ENCODE measurements around the gene RRP36. TPM values are rescaled to one million over a fixed set of nuclear protein-coding genes. Genes with fewer than 3 reads are reported as not detected.

Gene RRP36
- total and polyA plus RNA-seq, 9 of the 15 experiments (the other 6 are each of a cell fraction or from before 2014, with no cell fraction given) = 27.6 to 150 (median 114) TPM

GRCh38 chr6:43053545-43054205 lies 32.3 kb downstream of the RRP36 start, which contains the start of gene CUL7 (continued):
- TF ChIP-seq ATF6 (CRISPR knock-in tag; IDR thresholded peaks at IDR 0.05) = peak; percentile 91; the same call in 1 of the 2 replicates
- TF ChIP-seq ZNF830 (CRISPR knock-in tag; IDR thresholded peaks at IDR 0.05) = peak; percentile 97
- TF ChIP-seq CHD2 (IDR thresholded peaks at IDR 0.05; ENCODE audit: low read depth, low read length) = peak; percentile 16; the same call in 1 of the 2 replicates
- TF ChIP-seq L3MBTL2 (IDR thresholded peaks at IDR 0.05) = peak; percentile 47
- TF ChIP-seq RNF2 (IDR thresholded peaks at IDR 0.05) = peak; percentile 80; the same call in 1 of the 2 replicates
- TF ChIP-seq ZBTB11 (CRISPR knock-in tag; IDR thresholded peaks at IDR 0.05) = peak in 2 of 3 experiments; percentile 76 to 95; a peak in 5 of 6 replicates
- TF ChIP-seq TARDBP (IDR thresholded peaks at IDR 0.05) = peak; percentile 82; the same call in 1 of the 2 replicates
- peak; percentile 82; the same call in 1 of the 2 replicates for TF ChIP-seq BRD4 (IDR thresholded peaks at IDR 0.05)
- TF ChIP-seq E2F5 (CRISPR knock-in tag; IDR thresholded peaks at IDR 0.05) = peak; percentile 68; the same call in 1 of the 2 replicates
- TF ChIP-seq MAX (CRISPR knock-in tag; IDR thresholded peaks at IDR 0.05) = peak; percentile 79
- TF ChIP-seq MEF2A (IDR thresholded peaks at IDR 0.05; ENCODE audit: control insufficient read depth, low read depth, low read length) = no peak
- peak; percentile 92 for TF ChIP-seq ETV5 (CRISPR knock-in tag; IDR thresholded peaks at IDR 0.05; ENCODE audit: low read depth)
- TF ChIP-seq SNIP1 (IDR thresholded peaks at IDR 0.05; ENCODE audit: low read depth) = no peak
- no peak for TF ChIP-seq HNRNPK (IDR thresholded peaks at IDR 0.05; ENCODE audit: low read depth, low read length, poor library complexity, severe bottlenecking)
- peak; percentile 38; the same call in 1 of the 2 replicates for TF ChIP-seq PKNOX1 (IDR thresholded peaks at IDR 0.05)
- TF ChIP-seq HINFP (tag; conservative IDR thresholded peaks at IDR 0.05; ENCODE audit: low read depth) = peak; percentile 96
- peak; percentile 83 for TF ChIP-seq ATF4 (CRISPR knock-in tag; IDR thresholded peaks at IDR 0.05)

Measured in K562 (cell line).